Measurements from ENCODE around the gene BOC. TPM values are rescaled to one million over a fixed set of nuclear protein-coding genes. Genes with fewer than 3 reads are reported as not detected.
A peak's percentile ranks its signal among the peaks of the same experiment; 100 is the strongest.

The BOC gene
- total and polyA plus RNA-seq, 8 donors, result 6.0 to 34.8 (median 27.4) TPM

DNA sequence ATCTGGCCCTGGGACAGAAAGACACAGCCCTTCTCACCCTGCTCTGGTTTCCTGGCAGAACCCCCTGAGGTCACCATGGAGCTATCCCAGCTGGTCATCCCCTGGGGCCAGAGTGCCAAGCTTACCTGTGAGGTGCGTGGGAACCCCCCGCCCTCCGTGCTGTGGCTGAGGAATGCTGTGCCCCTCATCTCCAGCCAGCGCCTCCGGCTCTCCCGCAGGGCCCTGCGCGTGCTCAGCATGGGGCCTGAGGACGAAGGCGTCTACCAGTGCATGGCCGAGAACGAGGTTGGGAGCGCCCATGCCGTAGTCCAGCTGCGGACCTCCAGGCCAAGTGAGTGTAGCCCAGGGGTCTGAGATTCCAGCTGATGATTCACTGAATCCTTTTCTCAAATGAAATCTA lies 61.7 kb downstream of the BOC start:
- DNase-seq (no peak), ATAC-seq (no peak)
- H3K27ac ChIP-seq, result no peak overlapping the region
- TF ChIP-seq, protein P1, sequence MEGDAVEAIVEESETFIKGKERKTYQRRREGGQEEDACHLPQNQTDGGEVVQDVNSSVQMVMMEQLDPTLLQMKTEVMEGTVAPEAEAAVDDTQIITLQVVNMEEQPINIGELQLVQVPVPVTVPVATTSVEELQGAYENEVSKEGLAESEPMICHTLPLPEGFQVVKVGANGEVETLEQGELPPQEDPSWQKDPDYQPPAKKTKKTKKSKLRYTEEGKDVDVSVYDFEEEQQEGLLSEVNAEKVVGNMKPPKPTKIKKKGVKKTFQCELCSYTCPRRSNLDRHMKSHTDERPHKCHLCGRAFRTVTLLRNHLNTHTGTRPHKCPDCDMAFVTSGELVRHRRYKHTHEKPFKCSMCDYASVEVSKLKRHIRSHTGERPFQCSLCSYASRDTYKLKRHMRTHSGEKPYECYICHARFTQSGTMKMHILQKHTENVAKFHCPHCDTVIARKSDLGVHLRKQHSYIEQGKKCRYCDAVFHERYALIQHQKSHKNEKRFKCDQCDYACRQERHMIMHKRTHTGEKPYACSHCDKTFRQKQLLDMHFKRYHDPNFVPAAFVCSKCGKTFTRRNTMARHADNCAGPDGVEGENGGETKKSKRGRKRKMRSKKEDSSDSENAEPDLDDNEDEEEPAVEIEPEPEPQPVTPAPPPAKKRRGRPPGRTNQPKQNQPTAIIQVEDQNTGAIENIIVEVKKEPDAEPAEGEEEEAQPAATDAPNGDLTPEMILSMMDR (IDR thresholded peaks at IDR 0.05), result no peak
- H3K4me1 ChIP-seq, result peaks cover 3 to 7% of the 10 kb centered on the region in 2 donors
- no peaks in the 10 kb centered on the region for H3K9me3 ChIP-seq
- intact Hi-C loops (cut with DNase I), result no loop called here
- no peak overlapping the region for H3K4me3 ChIP-seq
- no peaks in the 10 kb centered on the region for H3K36me3 ChIP-seq
- H3K27me3 ChIP-seq, result no peaks in the 10 kb centered on the region

- no peak for DNase-seq
- H3K27ac ChIP-seq, result no peak overlapping the region
- TF ChIP-seq, protein P1 (IDR thresholded peaks at IDR 0.05), result no peak
- intact Hi-C loops (cut with DNase I), result no loop called here
- no peaks in the 10 kb centered on the region for H3K27me3 ChIP-seq
- H3K4me3 ChIP-seq, result no peak overlapping the region
- peaks cover 3 to 7% of the 10 kb centered on the region in 2 donors for H3K4me1 ChIP-seq
- H3K36me3 ChIP-seq, result no peaks in the 10 kb centered on the region
- no peaks in the 10 kb centered on the region for H3K9me3 ChIP-seq
- no peak for ATAC-seq
Measured at GRCh38 chr3:113273604-113274378, 62.4 kb downstream of the BOC start.

DNA sequence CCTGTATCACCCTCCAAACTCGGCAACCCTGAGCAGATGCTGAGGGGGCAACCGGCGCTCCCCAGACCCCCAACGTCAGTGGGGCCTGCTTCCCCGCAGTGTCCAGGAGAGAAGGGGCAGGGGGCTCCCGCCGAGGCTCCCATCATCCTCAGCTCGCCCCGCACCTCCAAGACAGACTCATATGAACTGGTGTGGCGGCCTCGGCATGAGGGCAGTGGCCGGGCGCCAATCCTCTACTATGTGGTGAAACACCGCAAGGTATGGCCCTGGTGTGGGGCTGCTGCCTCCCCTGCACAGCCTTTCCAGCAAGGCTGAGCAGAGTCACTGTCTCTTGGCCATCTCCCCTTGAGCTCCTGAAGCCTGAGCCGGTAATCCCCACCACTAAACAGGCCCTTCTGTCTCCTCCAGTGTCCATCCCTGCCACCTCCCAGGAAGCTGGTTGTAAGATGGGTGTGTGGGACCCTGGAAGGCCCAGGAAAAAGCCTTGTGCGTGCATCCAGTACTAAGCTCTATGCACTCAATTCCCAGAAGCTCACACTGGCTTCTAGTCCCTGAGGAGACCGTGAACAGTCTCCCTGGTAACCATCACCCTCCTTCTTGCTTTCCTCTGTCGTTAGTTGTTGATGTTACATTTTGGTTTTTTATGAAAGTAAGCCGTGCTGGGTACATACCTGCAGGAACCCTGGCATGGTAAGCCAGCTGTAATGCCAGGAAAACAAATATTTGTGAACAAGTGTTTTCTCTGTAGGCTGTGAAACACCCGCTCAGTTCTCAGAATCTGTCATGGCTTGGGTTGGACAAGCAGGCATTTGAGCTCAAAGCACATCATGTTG lies 63.3 kb downstream of the BOC start:
- no peak for DNase-seq

GRCh38 chr3:113275258-113275556 lies 63.9 kb downstream of the BOC start:
- DNase-seq (no peak), ATAC-seq (no peak)
- H3K9me3 ChIP-seq, result no peaks in the 10 kb centered on the region
- no peaks in the 10 kb centered on the region for H3K27me3 ChIP-seq
- H3K36me3 ChIP-seq, result no peaks in the 10 kb centered on the region
- TF ChIP-seq, protein P1 (IDR thresholded peaks at IDR 0.05), result no peak
- peaks cover 3 to 7% of the 10 kb centered on the region in 2 donors for H3K4me1 ChIP-seq
- H3K27ac ChIP-seq, result no peak overlapping the region
- intact Hi-C loops (cut with DNase I), result no loop called here
- H3K4me3 ChIP-seq, result no peak overlapping the region

More for the DNA sequence above, 63.3 kb downstream of the BOC start:
- Histone ChIP-seq H3K27me3 (no peaks in the 10 kb centered on the region), H3K36me3 (no peaks in the 10 kb centered on the region), H3K4me1 (peaks cover 3 to 7% of the 10 kb centered on the region in 2 donors), H3K9me3 (no peaks in the 10 kb centered on the region), H3K27ac (no peak overlapping the region), H3K4me3 (no peak overlapping the region)
- TF ChIP-seq, protein P1 (IDR thresholded peaks at IDR 0.05), result no peak
- intact Hi-C loops (cut with DNase I), result no loop called here
- ATAC-seq, result no peak

DNA sequence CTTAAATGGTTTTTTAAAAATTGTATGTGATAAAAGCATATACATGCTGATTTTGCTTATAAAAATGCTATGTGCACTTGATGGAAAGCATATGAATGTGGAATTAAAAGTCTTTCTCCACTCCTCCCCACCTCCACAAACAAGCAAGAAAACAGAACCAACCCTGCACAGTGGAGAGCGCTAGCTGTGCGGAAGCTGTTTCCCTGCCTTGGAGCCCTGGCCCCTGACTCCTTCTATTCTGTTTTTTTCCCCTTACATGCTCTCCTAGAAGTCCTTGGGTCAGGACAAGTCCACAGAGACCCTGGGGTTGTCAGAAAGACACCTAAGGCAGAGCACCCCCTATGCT lies 64.2 kb downstream of the BOC start:
- no peak overlapping the region for H3K4me3 ChIP-seq
- no peak for DNase-seq
- intact Hi-C loops (cut with DNase I), result no loop called here
- H3K27ac ChIP-seq, result peak overlapping the region in 1 of 2 donors; percentile 34
- H3K36me3 ChIP-seq, result no peaks in the 10 kb centered on the region
- peaks cover 3 to 7% of the 10 kb centered on the region in 2 donors for H3K4me1 ChIP-seq
- no peaks in the 10 kb centered on the region for H3K9me3 ChIP-seq
- TF ChIP-seq, protein P1 (IDR thresholded peaks at IDR 0.05), result no peak
- no peak for ATAC-seq
- no peaks in the 10 kb centered on the region for H3K27me3 ChIP-seq

Data from left lung (tissue), 10 donors.